Thyroid gland (tissue), 4 donors: ENCODE results near the gene SLC6A1.

Experiments
- POLR2A ChIP-seq, 2 donors: fragments of 450-650 bp; IDR thresholded peaks; one replicate each; pipeline ENCODE4 v1.6.1; 2017; ENCODE audit warnings: antibody characterized with exemption in 2 of 2, mild to moderate bottlenecking in 2 of 2, moderate library complexity in 1 of 2
- TF ChIP-seq, protein P1 (sequence below), 6 experiments: fragments of 200-600 bp in 3 of 6; fragments of 450-650 bp in 3 of 6; sonication (generic) in 3 of 6; IDR thresholded peaks; one replicate each; pipeline ENCODE4 v1.5.1; 2016 to 2019; ENCODE audit warnings: antibody characterized with exemption in 6 of 6, mild to moderate bottlenecking in 2 of 6, inconsistent platforms in 1 of 6, moderate library complexity in 1 of 6

DNA sequence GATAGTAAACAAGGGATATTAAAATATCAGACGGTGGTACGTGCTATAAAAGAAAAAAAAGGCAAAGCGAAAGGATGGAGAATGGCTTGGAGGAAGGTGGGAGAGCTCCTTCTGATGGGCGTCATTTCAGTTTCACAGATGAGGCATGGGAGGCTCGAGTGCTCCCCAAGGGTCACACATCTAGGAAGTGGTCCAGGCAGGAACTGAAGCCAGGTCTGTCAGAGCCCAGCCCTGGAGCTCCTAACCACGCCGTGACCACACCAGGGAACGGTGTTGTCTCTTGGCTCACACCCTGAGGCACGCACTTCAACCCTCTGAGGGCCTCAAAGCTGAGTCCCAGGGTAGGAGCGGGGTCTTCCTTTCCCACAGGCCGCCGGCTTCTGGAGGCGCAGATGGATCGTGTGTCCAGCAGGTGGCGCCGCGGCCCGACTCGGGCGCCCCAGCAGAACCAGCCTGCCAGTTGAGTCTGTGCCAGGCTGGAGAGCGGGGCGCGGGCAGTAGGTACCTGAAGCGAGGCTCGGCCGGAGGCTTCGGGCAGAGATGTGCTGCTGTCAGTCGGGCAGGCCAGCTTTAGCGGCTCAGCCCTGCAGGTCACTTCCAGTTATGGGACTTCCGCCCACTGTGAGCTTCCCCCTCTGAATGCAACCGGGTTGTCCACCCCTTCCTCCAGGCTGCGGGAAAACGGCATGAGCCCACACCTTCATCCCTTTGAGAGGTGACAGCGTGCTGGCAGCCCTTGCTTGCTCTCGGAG lies 68.1 kb downstream of the SLC6A1 start:
- TF ChIP-seq, protein P1, sequence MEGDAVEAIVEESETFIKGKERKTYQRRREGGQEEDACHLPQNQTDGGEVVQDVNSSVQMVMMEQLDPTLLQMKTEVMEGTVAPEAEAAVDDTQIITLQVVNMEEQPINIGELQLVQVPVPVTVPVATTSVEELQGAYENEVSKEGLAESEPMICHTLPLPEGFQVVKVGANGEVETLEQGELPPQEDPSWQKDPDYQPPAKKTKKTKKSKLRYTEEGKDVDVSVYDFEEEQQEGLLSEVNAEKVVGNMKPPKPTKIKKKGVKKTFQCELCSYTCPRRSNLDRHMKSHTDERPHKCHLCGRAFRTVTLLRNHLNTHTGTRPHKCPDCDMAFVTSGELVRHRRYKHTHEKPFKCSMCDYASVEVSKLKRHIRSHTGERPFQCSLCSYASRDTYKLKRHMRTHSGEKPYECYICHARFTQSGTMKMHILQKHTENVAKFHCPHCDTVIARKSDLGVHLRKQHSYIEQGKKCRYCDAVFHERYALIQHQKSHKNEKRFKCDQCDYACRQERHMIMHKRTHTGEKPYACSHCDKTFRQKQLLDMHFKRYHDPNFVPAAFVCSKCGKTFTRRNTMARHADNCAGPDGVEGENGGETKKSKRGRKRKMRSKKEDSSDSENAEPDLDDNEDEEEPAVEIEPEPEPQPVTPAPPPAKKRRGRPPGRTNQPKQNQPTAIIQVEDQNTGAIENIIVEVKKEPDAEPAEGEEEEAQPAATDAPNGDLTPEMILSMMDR (IDR thresholded peaks at IDR 0.05) = peak; percentile 45 to 86 (median 60)
- TF ChIP-seq POLR2A (IDR thresholded peaks at IDR 0.05) = no peak
